ENCODE measurements around the gene CNOT4. TPM values are rescaled to one million over a fixed set of nuclear protein-coding genes. Genes with fewer than 3 reads are reported as not detected.
A peak's percentile ranks its signal among the peaks of the same experiment; 100 is the strongest.

Gene CNOT4
- total RNA-seq, 4 donors from 2014 or later, result 25.6 to 36.8 (median 29.3) TPM

- WGBS, 2 donors, result 69% methylated on average over 1 of the region's 1 CpG; no CpG with 5 or more reads in 1 of the 2 donors
- no peak overlapping the region for H3K27ac ChIP-seq
Measured at GRCh38 chr7:135333200-135333599, 176.7 kb downstream of the CNOT4 start.

GRCh38 chr7:135330088-135330487, 179.8 kb downstream of the CNOT4 start:
- Histone ChIP-seq H3K27me3 (no peaks in the 10 kb centered on the region), H3K4me1 (peaks cover 9 to 10% of the 10 kb centered on the region in 2 donors), H3K4me3 (replicated peaks in 1 of 3) (no peak overlapping the region), H3K9me3 (no peaks in the 10 kb centered on the region), H3K36me3 (no peaks in the 10 kb centered on the region), H3K27ac (no peak overlapping the region)
- 71 to 91% methylated on average over 1 of the region's 1 CpG for WGBS, 2 donors
- no peak for DNase-seq
- intact Hi-C loops (cut with DNase I), result loop anchor here (5.0 kb wide), 1 partner anchor 48 kb away; no protein-coding TSS in a partner anchor
- TF ChIP-seq CTCF (IDR thresholded peaks at IDR 0.05) (no peak), POLR2A (IDR thresholded peaks at IDR 0.05) (no peak)

More at GRCh38 chr7:135333200-135333599, 176.7 kb downstream of the CNOT4 start:
- Histone ChIP-seq H3K4me1 (peaks cover 14 to 20% of the 10 kb centered on the region in 2 donors), H3K36me3 (no peaks in the 10 kb centered on the region), H3K9me3 (no peaks in the 10 kb centered on the region), H3K4me3 (replicated peaks in 1 of 3) (no peak overlapping the region), H3K27me3 (no peaks in the 10 kb centered on the region)
- DNase-seq, result peak; percentile 7 to 21
- no peak for TF ChIP-seq CTCF (IDR thresholded peaks at IDR 0.05)
- TF ChIP-seq POLR2A (IDR thresholded peaks at IDR 0.05), result no peak
- intact Hi-C loops (cut with DNase I), result loop anchor here (5.0 kb wide), 1 partner anchor 51 kb away; no protein-coding TSS in a partner anchor

GRCh38 chr7:135328526-135328925, 181.4 kb downstream of the CNOT4 start:
- no peak for DNase-seq
- no peak overlapping the region for H3K27ac ChIP-seq
- intact Hi-C loops (cut with DNase I), result no loop called here
- peaks cover 3 to 4% of the 10 kb centered on the region in 2 donors for H3K4me1 ChIP-seq
- WGBS, 2 donors, result 90 to 92% methylated on average over 6 to 7 of the region's 7 CpGs
- TF ChIP-seq POLR2A (IDR thresholded peaks at IDR 0.05) (no peak), CTCF (IDR thresholded peaks at IDR 0.05) (no peak)
- H3K9me3 ChIP-seq, result no peaks in the 10 kb centered on the region
- H3K36me3 ChIP-seq, result no peaks in the 10 kb centered on the region
- no peaks in the 10 kb centered on the region for H3K27me3 ChIP-seq
- H3K4me3 ChIP-seq (replicated peaks in 1 of 3), result no peak overlapping the region

- Histone ChIP-seq H3K4me1 (peaks cover 0 to 3% of the 10 kb centered on the region in 2 donors), H3K27ac (no peak overlapping the region), H3K27me3 (no peaks in the 10 kb centered on the region), H3K4me3 (replicated peaks in 1 of 3) (no peak overlapping the region), H3K36me3 (no peaks in the 10 kb centered on the region), H3K9me3 (no peaks in the 10 kb centered on the region)
- intact Hi-C loops (cut with DNase I), result no loop called here
- TF ChIP-seq POLR2A (IDR thresholded peaks at IDR 0.05) (no peak), CTCF (IDR thresholded peaks at IDR 0.05) (no peak)
- 94 to 95% methylated on average over 3 of the region's 3 CpGs for WGBS, 2 donors
- DNase-seq, result no peak
Measured at GRCh38 chr7:135328053-135328452, 181.8 kb downstream of the CNOT4 start.

DNA sequence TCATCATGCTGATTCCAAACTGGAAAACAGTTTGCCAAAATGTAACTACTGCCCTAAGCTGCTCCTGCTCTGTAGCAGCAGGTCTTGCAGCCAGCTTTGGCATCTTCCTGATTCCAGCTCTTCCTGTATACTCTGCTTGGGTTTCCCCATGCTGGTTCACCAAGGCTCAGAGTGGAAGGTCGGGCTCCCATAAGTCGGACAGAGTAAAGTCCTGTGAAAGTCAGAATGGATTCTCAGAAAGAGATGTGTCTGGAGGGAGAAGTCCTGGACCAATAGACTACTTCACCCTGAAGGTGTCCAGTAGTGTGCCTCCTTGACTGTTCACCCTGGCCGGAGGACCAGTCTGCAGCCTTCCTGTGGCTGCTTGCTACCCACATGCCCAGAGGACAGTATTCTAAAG, 182.4 kb downstream of the CNOT4 start:
- WGBS, 2 donors, result 100% methylated on average over 3 of the region's 3 CpGs
- TF ChIP-seq CTCF (IDR thresholded peaks at IDR 0.05) (no peak), POLR2A (IDR thresholded peaks at IDR 0.05) (no peak)
- Histone ChIP-seq H3K9me3 (no peaks in the 10 kb centered on the region), H3K27ac (no peak overlapping the region), H3K36me3 (no peaks in the 10 kb centered on the region), H3K4me1 (peaks cover 0 to 3% of the 10 kb centered on the region in 2 donors), H3K27me3 (no peaks in the 10 kb centered on the region), H3K4me3 (replicated peaks in 1 of 3) (no peak overlapping the region)
- intact Hi-C loops (cut with DNase I), result no loop called here
- DNase-seq, result no peak
